Activated naive CD4-positive, alpha-beta T cell treated with anti-CD3 and anti-CD28 coated beads, Interleukin-2, amount 50 U/mL, for 16 hours (primary cell): ENCODE data around the gene VEZT.
A peak's percentile ranks its signal among the peaks of the same experiment; 100 is the strongest.

Experiments
- DNase-seq: peaks from one replicate; pipeline ENCODE4 v3.0.0-alpha.2; 2020

Gene VEZT

DNA sequence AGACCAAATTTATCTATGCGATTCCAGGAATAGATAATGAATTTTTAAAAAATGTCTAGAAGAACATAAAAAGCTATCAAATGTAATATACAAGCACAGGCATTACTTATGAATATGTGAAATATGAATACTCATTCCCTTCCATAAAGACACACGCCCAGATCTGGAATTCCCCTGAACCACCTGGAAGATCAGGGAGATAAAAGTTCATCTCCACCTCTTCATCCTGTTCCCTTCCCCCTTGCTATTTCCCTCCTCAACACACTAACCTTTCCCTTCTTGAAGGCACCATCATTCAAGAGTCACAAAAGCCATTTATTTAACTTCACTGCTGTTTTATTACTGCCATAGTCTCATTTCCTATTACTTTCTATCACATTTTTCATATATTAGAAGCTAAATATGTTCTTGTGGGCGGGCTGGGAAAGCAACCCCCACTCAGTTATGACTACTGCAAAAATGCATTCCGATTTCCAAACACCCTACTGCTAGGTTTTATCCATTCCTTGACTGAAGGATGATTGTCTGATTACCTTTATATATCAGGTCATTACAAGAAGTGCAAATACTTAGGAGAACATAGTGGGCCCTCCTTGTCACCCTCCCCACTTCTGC, 16.4 kb upstream of the VEZT start:
- no peak for DNase-seq

DNA sequence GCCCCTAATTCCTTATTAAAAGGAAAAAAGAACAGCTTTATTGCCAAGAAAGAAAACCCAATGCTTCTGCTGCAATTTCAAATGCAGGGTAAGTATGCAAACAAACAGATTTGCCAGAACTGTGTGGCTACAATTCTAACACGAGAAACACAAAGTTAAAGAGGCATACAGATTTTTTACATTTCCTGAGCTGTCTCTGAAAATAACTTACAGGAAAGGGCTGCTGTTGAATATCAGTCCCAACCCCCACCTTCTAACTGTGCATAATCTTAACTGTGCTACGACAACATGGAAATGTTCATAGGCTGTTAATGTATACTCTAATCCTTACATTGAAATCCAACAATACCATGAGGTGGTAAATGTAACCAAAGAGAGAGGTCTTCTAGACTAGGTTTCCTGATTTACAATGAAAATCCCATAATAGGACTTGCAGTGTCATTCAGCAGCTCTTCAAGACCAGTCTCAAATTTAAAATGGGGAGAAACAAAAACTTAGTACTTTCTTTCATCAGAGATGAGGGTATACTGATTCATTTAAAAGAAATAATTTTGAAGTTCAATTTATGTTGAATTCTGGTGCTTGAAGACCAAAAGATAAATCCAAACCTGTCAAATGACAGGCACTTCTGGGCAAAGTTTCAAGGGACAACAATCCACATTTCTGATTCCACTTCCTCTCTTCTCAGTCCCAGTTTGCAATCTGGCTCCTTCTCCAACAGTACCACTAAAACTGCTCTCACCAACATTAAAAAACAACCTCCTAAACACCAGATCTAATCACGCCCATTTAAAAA, 14.7 kb upstream of the VEZT start:
- DNase-seq, result no peak

DNA sequence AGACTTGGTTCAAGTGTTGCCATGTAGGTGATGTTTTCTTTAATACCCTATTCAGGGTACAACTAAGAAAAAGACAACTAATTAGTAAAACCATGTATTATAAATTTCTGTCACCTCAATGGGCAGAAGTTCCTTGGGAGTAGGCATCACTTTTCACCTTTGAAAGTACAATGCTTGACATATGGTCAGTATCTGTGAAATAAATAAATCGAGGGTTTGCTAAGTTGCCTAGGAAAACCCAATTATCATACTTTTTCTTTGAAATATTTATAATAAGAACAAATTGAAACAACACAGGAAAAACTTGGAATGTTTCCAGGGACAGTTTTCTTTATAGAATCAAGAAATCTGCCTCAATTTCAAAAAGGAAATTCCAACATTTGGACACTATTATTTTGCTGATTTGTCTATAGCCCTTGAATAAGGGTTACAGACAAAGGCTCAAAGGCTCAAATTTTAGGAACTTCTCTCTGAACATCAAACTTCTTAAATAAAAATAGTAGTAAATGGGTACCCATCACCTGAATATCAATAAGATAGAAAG, 14.0 kb upstream of the VEZT start:
- DNase-seq, result no peak

DNA sequence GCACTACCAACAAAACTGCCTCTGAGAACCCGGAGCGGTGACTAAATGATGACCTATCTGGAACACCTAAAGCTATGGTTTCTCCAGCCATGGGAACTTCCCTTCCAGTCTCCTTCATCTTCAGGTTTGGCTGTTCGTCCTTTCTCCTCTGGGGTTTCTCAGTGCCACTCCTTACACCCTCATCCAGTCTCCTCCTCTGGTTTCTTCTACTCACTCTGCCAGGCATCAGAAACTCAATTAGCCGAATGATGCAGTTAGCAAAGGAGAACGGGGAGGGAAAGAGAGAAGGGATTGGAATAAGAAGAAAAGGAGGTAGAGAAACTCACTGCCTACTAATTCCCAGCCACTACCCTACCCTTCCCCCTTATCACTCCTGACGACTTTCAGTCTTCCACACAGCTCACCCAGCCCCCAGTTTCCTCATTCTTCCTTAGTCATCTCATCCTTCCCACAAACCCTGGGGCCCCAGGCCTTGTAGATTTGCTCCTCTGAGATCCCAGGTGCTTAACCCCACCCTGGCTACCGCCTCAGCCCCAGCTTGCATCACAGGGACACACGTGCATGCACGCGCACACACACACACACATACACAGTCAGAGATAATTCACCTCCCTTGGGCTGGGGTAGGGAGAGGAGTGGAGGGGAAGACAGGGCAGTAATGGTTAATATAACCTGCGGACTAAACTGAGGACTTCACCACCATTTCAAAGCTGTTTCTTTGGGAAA, 13.3 kb upstream of the VEZT start:
- DNase-seq, result no peak

DNA sequence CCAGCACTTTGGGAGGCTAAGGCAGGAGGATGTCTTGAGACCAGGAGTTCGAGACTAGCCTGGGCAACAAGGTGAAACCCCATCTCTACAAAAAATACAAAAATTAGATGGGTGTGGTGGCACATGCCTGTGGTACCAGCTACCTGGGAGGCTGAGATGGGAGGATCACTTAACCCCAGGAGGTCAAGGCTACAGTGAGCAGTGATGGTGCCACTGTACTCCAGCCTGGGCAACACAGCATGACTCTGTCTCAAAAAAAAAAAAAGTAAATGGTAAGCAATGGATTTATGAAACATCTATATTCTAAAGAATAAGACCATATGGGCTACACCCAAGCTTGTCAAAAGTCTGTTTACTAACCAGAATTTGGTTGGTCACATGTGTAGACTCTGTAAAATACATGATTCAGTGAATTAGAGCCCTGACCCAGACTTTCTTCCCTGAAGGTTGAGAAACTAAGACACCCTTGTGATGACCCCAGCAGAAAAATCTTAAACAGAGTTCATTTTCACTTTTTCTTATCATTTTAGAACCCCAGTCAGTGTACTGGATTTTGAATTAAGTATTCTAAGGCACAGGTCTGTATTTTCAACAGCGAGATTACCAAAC, 12.5 kb upstream of the VEZT start:
- DNase-seq, result no peak

DNA sequence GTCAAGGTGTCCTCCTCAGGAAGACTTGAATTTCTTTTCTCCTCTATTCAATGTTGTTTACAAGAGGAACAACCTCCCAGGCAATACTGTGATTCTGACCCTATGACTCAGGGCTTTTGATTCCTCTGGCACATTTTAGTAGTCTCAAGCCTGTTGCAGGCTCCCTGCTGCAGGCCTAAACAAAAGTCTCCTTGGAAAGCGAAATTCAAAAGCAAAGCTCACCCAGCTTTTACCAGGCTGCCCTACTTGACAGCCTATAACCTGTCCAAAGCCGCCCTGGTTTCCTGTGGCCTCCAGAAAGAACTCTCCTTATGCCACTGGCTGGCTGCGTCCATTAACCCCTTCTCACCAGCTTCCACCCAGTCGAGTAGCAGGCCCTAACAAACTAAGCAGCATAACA, 11.9 kb upstream of the VEZT start:
- no peak for DNase-seq

DNA sequence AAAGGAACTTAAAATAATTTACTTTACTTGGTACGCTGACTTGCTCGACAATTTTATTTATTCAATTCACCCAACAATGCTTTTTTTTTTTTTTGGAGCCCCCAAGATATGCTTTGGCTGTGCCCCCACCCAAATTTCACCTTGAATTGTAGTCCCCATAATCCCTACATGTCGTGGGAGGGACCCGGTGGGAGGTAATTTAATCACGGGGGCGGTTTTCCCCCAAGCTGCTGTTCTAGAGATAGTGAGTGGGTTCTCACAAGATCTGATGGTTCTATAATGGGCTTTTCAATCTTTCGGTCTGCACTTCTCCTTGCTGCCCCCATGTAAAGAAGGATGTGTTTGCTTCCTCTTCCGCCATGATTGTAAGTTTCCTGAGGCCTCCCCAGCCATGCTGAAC, 10.7 kb upstream of the VEZT start:
- no peak for DNase-seq

DNA sequence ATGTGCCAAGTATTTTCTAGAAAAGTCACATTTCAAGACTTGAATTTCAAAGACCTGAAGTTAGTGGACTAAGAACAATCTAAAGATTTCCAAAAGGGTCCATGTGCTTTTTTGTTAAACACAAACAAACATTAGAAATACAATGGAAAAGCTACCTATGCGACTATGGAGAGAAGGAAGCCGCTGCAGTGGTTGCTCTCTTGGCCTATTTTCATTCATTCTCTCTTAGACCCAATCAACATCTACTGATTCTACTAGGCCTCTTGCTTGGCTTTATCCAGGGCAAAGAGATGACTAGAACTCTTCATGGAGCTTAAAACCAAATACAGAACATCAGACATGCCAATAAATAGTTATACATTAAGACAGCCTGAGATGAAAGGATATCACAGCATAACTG, 10.2 kb upstream of the VEZT start:
- no peak for DNase-seq

DNA sequence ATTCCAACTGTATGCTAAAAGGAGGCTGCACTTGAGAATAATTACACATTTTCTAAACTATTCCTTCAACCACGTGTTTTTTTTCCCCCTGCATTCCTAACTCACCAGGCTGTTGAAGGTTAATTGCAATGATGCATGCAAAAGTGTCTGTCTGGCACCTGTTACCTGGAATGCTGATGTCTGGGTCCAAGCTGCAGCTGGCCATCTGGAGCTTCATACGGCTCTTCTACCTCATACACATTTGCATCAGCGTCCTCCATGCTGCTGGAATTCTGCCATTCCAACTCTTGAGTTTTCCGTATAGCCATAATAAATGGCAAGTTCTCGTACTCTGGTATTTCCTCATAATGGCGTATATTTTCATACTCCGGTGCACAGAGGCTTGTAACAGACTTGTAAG, 8.9 kb upstream of the VEZT start:
- no peak for DNase-seq

DNA sequence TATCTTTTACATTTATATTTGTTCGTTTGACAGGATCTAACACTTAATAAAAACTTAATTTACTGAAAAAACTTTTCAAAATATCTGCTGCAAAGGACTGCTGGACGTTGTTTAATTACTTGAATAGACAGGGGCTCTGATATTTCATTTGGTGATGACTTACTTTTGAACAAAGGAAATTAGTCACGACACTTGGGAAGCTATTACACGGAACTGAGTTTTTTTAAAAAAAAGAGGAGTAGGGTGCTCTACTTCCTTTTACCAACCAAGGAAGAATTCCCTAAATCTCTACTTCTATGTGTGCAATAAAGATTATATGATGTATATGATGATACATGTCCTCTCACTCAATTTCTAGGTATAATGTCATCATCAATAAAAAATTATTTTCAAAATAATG, 5.0 kb upstream of the VEZT start:
- DNase-seq, result no peak

DNA sequence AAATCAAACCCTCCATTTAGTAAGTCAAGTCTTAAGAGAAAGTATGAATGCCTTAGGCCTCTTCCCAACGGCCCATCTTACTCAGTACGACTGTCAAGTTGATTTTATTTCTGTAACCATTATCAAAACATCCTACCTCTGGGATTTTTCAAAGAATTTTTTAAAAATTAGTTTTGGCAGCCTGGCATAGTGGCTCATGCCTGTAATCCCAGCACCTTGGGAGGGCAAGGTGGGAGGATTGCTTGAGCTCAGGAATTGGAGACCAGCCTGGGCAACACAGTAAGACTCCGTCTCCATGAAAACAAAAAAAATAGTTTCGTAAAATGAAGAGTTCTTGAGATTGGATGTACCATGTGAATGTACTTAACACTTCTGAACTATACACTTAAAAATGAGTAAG, 4.5 kb upstream of the VEZT start:
- no peak for DNase-seq

DNA sequence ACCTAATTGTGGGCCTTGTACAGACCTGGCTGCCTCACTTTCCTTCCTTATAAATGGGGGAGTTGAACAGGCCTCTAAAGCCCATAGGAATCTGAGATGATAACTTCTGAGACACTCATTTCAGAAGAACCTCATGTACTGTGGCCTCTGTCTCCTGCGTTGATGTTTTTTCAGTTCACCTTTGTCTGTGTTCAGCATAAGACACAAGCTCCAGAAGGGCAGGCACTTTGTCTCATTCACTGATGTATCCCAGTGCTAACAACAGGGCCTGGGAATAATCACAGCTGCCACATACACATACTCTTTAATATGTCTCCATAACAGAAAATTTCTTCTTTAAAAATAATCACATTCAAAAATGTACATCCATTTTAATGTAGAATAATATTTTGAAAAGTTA, 3.7 kb upstream of the VEZT start:
- no peak for DNase-seq

DNA sequence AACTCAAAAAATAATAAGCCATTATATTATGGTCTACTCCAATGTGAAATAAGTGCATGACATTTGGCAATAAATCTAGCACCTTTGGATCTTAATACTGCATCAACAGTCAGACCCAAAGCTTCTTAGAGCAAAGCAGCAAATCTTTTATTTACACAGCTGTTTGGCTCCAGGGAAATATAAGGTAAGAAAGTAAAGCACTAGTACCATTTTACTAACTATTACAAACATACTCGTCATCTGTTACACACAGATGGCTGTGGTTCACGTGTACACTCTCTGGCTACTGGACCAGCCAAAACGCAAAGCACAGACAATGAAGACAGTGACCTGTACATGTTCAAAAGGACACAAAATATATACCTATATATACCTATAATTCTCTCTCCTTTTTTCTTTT, 3.1 kb upstream of the VEZT start:
- DNase-seq, result no peak

DNA sequence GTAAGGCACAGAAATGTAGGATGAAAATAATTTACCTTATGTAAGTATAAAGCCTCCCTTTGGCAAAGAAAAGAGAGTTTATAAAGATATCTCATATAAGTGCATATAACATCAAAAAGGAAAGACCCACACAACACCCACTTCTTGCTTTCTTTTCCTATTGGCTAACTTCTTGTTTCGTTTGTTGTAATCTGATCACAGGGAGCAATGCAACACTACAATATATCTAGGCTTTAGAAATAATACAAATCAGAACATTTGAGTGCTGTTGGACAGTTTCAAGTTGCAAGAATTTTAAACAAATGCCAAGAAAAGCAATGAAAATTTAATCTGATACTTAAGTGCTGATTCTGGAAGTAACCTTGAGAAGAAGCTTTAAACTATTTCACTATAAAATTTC, 1.7 kb upstream of the VEZT start:
- DNase-seq, result no peak

DNA sequence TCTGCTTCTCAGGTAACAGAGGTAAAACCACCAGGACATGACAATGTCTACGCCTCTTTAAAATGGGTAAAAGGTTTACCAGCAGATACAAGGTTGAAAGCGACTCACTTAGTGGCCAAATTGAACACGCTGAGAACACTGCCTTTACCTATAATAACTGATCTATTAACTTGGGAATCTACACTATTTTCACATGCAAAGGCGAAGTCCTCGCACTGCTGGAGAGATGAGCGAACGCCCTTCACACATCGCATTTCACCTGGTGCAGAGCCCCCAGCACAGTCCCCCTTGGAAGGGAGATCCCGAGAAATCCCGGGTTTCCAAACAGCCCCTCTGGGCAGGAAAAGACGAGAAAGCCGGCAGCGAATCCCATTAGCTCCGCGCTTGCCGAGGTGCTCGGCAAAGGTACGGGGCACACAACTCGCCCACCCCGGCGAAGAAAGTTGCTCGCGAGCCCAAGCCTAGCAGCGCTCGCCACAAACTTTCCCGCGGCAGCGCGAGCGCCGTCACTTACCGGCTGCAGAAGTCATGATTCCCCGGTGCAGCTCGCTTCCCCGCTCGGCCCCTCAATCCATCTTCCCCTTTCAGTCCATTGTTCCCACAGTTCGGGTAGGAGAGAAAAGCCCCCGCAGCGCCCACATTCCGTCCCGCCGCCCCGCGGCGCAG, 763 bp upstream of the VEZT start:
- no peak for DNase-seq

DNA sequence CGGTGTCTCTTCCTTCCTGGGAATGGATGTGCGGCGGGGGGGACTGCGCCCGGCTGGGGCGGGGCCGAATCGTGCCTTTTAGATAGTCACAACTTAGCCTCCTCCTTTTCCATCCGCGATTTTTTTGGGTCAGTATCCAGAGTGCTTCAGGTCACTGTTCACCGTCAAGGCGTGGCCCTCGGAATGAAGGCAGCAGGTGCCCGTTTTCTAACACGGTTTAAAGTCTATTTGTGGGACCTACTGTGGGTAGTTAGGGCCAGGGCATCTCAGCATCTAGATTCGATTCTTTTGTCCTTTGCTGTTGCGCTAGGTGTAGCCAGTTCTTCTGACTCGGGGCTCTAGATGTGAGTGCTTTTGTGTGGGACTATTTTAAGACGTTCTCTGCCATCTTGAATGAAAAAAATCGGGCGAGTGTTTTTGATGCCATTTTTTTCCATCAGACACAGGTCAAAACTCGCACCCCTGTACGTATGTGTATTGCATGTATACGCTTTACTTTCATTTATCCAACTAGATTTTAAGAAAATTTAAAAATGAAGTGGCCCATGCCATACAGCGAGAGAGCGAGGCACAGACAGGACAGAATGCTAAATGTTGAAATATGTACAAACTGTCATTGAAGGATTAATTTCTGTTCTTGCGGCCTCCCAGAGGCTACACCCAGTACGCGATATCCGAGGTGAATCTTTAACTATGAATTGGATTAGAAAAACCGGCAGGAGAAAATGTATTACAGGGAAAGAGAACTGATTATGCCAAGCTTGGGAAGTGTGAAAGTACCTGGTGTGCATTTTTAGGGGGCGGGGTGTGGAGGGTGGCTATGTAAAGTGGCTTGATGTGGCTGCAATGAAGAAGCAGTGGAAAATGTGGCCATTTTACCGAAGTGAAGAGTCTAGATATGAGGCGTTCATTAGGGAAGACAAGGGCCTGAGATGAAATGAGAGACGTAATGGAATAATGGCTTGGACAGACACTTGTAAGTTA, 835 bp downstream of the VEZT start:
- peak; percentile 42 for DNase-seq

DNA sequence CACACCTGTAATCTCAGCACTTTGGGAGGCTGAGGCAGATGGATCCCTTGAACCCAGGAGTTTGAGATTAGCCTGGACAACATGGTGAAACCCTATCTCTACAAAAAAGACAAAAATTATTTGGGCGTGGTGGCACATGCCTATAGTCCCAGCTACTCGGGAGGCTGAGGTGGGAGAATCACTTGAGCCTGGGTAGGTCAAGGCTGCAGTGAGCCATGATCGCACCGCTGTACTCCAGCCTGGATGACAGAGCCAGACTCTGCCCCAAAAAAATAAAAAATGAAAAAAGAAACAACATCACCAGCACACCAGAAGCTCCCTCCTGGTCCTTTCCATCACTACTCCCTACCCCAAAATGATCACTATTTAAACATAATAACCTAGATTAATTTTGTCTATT, 2.6 kb downstream of the VEZT start:
- no peak for DNase-seq

DNA sequence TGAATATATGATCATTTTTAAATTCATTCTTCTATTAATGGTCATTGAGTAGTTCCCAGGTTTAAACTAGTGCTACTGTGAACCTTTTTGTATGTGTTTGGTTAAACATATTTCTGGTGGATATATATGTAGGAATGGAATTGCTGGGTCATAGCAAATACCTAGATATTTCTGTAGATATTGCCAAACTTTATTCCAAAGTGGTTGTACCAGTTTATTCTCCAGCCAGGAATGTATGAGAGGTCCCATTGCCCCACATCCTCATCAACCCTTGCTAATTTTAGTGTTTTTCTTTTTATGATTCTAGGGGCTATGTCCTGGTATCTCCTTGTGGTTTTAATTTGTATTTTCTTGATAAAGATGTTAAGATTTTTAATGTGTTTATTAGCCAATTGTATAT, 3.1 kb downstream of the VEZT start:
- no peak for DNase-seq

DNA sequence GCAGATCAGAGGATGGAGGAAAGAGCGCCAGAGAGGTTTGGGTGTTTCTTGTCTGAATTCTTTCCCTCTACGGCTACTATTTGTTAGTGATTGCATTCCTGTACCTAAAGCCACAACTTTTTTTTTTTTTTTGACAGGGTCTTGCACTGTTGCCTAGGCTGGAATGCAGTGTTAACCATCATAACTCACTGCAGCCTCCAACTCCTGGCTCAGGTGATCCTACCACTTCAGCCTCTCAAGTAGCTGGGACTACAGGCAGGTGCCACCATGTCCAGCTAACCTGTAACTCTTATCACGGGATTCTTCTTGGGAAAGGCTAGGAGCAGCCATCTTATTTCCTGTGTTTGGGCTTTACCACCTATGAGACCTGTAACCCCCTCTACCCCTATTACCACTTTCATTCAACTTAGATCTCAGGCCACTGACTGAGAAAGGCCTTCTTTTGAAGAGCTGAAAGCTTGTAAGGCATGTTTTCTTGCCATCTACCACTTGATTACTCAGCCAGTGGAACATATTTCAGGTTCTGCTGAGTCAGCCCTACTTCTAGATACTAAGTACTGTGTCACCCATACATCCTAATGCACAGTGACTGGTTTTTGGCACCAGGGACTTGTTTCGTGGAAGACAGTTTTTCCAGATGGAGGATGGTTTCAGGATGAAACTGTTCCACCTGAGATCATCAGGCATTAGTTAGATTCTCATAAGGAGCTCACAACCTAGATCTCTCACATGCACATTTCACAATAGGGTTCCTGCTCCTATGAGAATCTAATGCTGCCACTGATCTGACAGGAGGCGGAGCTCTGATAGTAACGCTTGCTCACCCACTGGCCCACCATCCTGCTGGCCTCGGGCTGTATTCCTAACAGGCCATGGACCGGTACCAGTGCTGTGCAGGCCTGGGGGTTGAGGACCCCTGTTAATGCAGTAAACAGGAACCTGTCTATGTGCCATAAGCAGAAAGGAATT, 6.9 kb downstream of the VEZT start:
- no peak for DNase-seq

DNA sequence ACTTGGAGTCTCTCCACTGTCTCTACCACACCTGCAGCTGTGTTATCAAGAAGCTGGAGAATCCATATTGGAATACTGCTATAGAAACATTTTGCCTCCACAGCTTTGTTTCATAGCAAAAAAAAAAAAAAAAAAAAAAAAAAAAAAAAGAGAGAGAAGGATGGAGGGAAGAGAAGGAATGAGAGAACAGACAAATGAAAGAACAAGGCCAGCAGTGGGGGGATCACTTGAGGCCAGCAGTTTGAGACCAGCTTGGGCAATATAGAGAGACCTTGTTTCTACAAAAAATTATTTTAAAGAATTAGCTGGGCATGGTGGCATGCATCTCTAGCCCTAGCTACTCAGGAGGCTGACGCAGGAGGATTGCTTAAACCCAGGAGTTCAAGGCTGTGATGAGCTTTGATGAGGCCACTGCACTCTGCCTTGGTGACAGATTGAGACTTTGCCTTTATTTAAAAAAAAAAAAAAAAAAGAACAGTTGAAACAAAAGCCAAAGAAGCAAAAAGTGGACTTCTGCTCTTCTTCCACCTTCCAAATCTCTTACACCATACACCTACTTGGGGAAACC, 8.1 kb downstream of the VEZT start:
- DNase-seq, result no peak
